Endometrial microvascular endothelial cells (primary cell): ENCODE measurements around the gene CR1. TPM values are rescaled to one million over a fixed set of nuclear protein-coding genes. Genes with fewer than 3 reads are reported as not detected.
"Not testable (repeated sequence)": the region's sequence is repeated elsewhere in the genome, so short reads cannot be mapped to it uniquely, and the experiment has no call there.

Source experiments
- in situ Hi-C: cut with HindIII; loops from 2 replicates; pipeline ENCODE4 v1.10.0; 2017; ENCODE audit warnings: low sequenced_read_pairs, low pct_unique_long_range_greater_than_20kb; ENCODE audit errors: inconsistent ontology term
- total RNA-seq: library from RNA; depleted of rRNA; stranded (reverse); fragments of >200 nt; gene quantifications from one replicate; pipeline ENCODE4 v1.2.3, GENCODE V29; 2015; ENCODE audit errors: inconsistent ontology term

The CR1 gene
- total RNA-seq, 1 donor from 2014 or later = not detected

GRCh38 chr1:207500306-207500705 lies 4.3 kb downstream of the CR1 start:
- in situ Hi-C loops = no loop called here

GRCh38 chr1:207501071-207501470 lies 5.1 kb downstream of the CR1 start:
- in situ Hi-C loops = no loop called here

GRCh38 chr1:207502726-207503125 lies 6.8 kb downstream of the CR1 start:
- in situ Hi-C loops = no loop called here

GRCh38 chr1:207503950-207504349 lies 8.0 kb downstream of the CR1 start:
- in situ Hi-C loops = no loop called here

- in situ Hi-C loops = no loop called here
These were observed 8.5 kb downstream of the CR1 start for GRCh38 chr1:207504438-207504837.

GRCh38 chr1:207510444-207510843 lies 14.5 kb downstream of the CR1 start:
- in situ Hi-C loops = no loop called here

GRCh38 chr1:207514890-207515289 lies 18.9 kb downstream of the CR1 start:
- in situ Hi-C loops = no loop called here

GRCh38 chr1:207516729-207517128 lies 20.8 kb downstream of the CR1 start:
- in situ Hi-C loops = no loop called here

- in situ Hi-C loops = no loop called here
These were observed 22.8 kb downstream of the CR1 start for GRCh38 chr1:207518608-207519236.

GRCh38 chr1:207519505-207520399 lies 23.8 kb downstream of the CR1 start:
- in situ Hi-C loops = no loop called here

GRCh38 chr1:207520400-207521345 lies 24.7 kb downstream of the CR1 start:
- in situ Hi-C loops = not testable (repeated sequence)

- in situ Hi-C loops = not testable (repeated sequence)
These were observed 29.3 kb downstream of the CR1 start for GRCh38 chr1:207525239-207525638.

- in situ Hi-C loops = not testable (repeated sequence)
These were observed 32.4 kb downstream of the CR1 start for GRCh38 chr1:207528401-207528800.

- in situ Hi-C loops = not testable (repeated sequence)
These were observed 40.3 kb downstream of the CR1 start for GRCh38 chr1:207536263-207536662.

- in situ Hi-C loops = not testable (repeated sequence)
These were observed 50.9 kb downstream of the CR1 start for GRCh38 chr1:207546677-207547357.

GRCh38 chr1:207554823-207555222 lies 58.9 kb downstream of the CR1 start:
- in situ Hi-C loops = not testable (repeated sequence)

- in situ Hi-C loops = no loop called here
These were observed 69.8 kb downstream of the CR1 start for GRCh38 chr1:207565546-207566468.

GRCh38 chr1:207571926-207572325 lies 76.0 kb downstream of the CR1 start:
- in situ Hi-C loops = not testable (repeated sequence)
